KMS-11 (cell line): ENCODE data around the gene CCDC102A.
A peak's percentile ranks its signal among the peaks of the same experiment; 100 is the strongest.
"Not testable (repeated sequence)": the region's sequence is repeated elsewhere in the genome, so short reads cannot be mapped to it uniquely, and the experiment has no call there.

Experiments used
- H2AFZ ChIP-seq: fragments of 200-600 bp; sonication (generic); 2 replicates; pipeline ENCODE4 v1.6.1; 2016; ENCODE audit warnings: antibody characterized with exemption, mixed run types, low read depth
- H3K27ac ChIP-seq: fragments of 200-600 bp; sonication (generic); 2 replicates; pipeline ENCODE4 v1.6.1; 2016; ENCODE audit warnings: mild to moderate bottlenecking, mixed run types
- H3K27me3 ChIP-seq: fragments of 200-600 bp; sonication (generic); 2 replicates; pipeline ENCODE4 v1.6.1; 2017; ENCODE audit warnings: mild to moderate bottlenecking, low read depth, mixed run types, moderate library complexity; ENCODE audit not compliant: insufficient read depth
- H3K36me3 ChIP-seq: fragments of 200-600 bp; sonication (generic); 2 replicates; pipeline ENCODE4 v1.6.1; 2017; ENCODE audit warnings: mild to moderate bottlenecking, mixed run types; ENCODE audit not compliant: insufficient read depth
- H3K4me1 ChIP-seq: fragments of 200-600 bp; sonication (generic); 2 replicates; pipeline ENCODE4 v1.6.1; 2016; ENCODE audit warnings: mild to moderate bottlenecking, low read depth, mixed run types; ENCODE audit not compliant: poor library complexity, severe bottlenecking
- H3K4me2 ChIP-seq: fragments of 200-600 bp; sonication (generic); 2 replicates; pipeline ENCODE4 v1.7.0; 2016; ENCODE audit warnings: mild to moderate bottlenecking, mixed run types
- H3K4me3 ChIP-seq: fragments of 200-600 bp; sonication (generic); IDR thresholded peaks from 2 replicates; pipeline ENCODE4 v1.6.1; 2017; ENCODE audit warnings: low read depth, low read length, mixed read lengths; ENCODE audit not compliant: insufficient read depth
- H3K79me2 ChIP-seq: fragments of 200-600 bp; sonication (generic); 2 replicates; pipeline ENCODE4 v1.6.1; 2016; ENCODE audit warnings: low read depth, mixed run types; ENCODE audit not compliant: insufficient read depth
- H3K9ac ChIP-seq: fragments of 200-600 bp; sonication (generic); 2 replicates; pipeline ENCODE4 v1.6.1; 2016; ENCODE audit warnings: mild to moderate bottlenecking, mixed run types
- H4K20me1 ChIP-seq: fragments of 200-600 bp; sonication (generic); 2 replicates; pipeline ENCODE4 v1.6.1; 2016; ENCODE audit warnings: mild to moderate bottlenecking, mixed run types; ENCODE audit not compliant: insufficient read depth
- TF ChIP-seq, protein P1 (sequence below): fragments of 200-600 bp; sonication (generic); conservative IDR thresholded peaks from 2 replicates; pipeline ENCODE4 v1.6.1; 2017; ENCODE audit warnings: low read depth, mild to moderate bottlenecking, antibody characterized with exemption, low read length, moderate library complexity, mixed read lengths

Gene CCDC102A

GRCh38 chr16:57548408-57548807 is 12.0 kb upstream of the CCDC102A start:
- Histone ChIP-seq H3K27ac (no peak overlapping the region), H3K4me2 (no peak overlapping the region), H3K4me1 (peaks cover 71% of the 10 kb centered on the region), H3K36me3 (no peaks in the 10 kb centered on the region), H3K27me3 (no peaks in the 10 kb centered on the region), H3K9ac (no peak overlapping the region), H4K20me1 (no peaks in the 10 kb centered on the region), H3K79me2 (no peaks in the 10 kb centered on the region), H3K4me3 (no peak overlapping the region), H2AFZ (no peak overlapping the region)
- TF ChIP-seq, protein P1, sequence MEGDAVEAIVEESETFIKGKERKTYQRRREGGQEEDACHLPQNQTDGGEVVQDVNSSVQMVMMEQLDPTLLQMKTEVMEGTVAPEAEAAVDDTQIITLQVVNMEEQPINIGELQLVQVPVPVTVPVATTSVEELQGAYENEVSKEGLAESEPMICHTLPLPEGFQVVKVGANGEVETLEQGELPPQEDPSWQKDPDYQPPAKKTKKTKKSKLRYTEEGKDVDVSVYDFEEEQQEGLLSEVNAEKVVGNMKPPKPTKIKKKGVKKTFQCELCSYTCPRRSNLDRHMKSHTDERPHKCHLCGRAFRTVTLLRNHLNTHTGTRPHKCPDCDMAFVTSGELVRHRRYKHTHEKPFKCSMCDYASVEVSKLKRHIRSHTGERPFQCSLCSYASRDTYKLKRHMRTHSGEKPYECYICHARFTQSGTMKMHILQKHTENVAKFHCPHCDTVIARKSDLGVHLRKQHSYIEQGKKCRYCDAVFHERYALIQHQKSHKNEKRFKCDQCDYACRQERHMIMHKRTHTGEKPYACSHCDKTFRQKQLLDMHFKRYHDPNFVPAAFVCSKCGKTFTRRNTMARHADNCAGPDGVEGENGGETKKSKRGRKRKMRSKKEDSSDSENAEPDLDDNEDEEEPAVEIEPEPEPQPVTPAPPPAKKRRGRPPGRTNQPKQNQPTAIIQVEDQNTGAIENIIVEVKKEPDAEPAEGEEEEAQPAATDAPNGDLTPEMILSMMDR = no peak

DNA sequence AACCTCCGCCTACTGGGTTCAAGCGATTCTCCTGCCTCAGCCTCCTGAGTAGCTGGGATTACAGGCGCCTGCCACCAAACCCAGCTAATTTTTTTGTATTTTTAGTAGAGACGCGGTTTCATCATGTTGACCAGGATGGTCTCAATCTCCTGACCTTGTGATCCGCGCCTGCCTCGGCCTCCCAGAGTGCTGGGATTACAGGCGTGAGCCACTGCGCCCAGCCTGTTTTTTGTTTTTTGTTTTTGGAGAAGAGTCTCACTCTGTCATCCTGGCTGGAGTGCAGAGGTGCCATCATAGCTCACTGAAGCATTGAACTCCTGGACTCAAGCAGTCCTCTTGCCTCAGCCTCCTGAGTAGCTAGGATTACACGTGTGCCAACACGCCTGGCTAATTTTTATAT is 11.2 kb upstream of the CCDC102A start:
- not testable (repeated sequence) for H3K9ac ChIP-seq, H3K4me3 ChIP-seq, H3K27ac ChIP-seq, H3K27me3 ChIP-seq, H3K4me2 ChIP-seq, H4K20me1 ChIP-seq, H3K79me2 ChIP-seq, H3K36me3 ChIP-seq, H2AFZ ChIP-seq
- peaks cover 80% of the 10 kb centered on the region for H3K4me1 ChIP-seq

DNA sequence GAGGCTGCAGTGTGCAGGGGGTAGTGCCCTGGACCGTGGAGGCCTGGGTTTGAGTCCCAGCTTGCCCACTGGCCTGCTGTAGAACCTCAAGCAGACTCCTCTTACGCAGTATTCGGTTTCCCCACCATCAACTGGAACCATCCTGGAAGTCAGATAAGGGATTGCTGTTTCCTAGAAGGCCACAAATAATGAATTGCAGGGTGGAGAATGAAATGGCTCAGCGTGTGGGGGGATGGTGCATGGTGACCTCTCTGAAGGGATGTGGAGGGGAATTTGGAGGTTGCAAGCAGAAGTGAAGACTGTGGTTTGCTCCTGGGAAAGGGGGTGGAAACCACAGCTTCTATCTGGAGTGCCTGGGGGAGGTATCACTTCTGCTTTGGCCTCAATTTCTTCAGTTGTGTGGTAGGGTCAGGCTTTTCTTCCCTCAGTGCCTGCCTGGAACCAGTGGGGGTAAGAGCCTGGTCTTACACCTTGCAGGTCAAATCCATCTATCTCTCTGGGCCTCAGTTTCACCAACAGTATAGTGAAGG is 7.8 kb upstream of the CCDC102A start:
- H3K27ac ChIP-seq = peak overlapping the region; percentile 19; the same call in 1 of the 2 replicates
- peaks cover 88% of the 10 kb centered on the region for H3K4me1 ChIP-seq
- no peaks in the 10 kb centered on the region for H4K20me1 ChIP-seq
- H3K4me2 ChIP-seq = peak overlapping the region; percentile 76
- no peaks in the 10 kb centered on the region for H3K27me3 ChIP-seq
- TF ChIP-seq, protein P1 = no peak
- no peak overlapping the region for H2AFZ ChIP-seq
- H3K79me2 ChIP-seq = no peaks in the 10 kb centered on the region
- H3K4me3 ChIP-seq = no peak overlapping the region
- H3K9ac ChIP-seq = no peak overlapping the region; the same call in 1 of the 2 replicates
- H3K36me3 ChIP-seq = no peaks in the 10 kb centered on the region

- H3K4me3 ChIP-seq = no peak overlapping the region
- H3K79me2 ChIP-seq = no peaks in the 10 kb centered on the region
- H3K9ac ChIP-seq = no peak overlapping the region
- H2AFZ ChIP-seq = no peak overlapping the region
- no peaks in the 10 kb centered on the region for H3K27me3 ChIP-seq
- H3K4me1 ChIP-seq = peaks cover 94% of the 10 kb centered on the region
- H4K20me1 ChIP-seq = no peaks in the 10 kb centered on the region
- H3K4me2 ChIP-seq = peak overlapping the region; percentile 25; the same call in 1 of the 2 replicates
- TF ChIP-seq, protein P1 = no peak
- H3K27ac ChIP-seq = no peak overlapping the region
- H3K36me3 ChIP-seq = no peaks in the 10 kb centered on the region
Observed at GRCh38 chr16:57541754-57542435, 5.5 kb upstream of the CCDC102A start.
